ENCODE results near the gene PTPRD. TPM values are rescaled to one million over a fixed set of nuclear protein-coding genes. Genes with fewer than 3 reads are reported as not detected.

Gene PTPRD
- total RNA-seq, 2 donors from 2014 or later = 97.4 to 101 TPM

DNA sequence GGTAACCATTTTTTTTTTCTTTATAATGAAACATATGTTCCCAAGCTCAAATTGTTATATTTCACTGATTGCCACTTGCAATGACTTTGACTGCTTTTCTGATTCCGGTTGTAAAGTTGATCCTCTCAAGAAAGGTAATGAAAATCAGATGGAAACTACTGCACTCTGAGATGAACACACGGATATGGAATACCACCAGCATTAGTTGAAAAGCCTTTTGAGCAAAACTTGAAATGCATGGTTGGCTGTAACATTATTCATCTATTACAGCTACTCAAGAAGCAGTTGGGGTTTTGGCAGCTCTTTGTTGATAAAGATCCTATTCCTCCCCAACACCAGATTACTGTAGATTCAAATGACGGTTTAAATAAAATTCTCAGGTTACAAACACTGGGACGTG lies 2221.7 kb downstream of the PTPRD start:
- Mint-ChIP-seq H3K27ac (no peak overlapping the region), H3K9me3 (no peaks in the 10 kb centered on the region), H3K4me3 (no peak overlapping the region), H3K36me3 (ENCODE audit: low read depth) (no peaks in the 10 kb centered on the region), H3K4me1 (peaks cover 6% of the 10 kb centered on the region), H3K27me3 (ENCODE audit: insufficient read depth) (no peaks in the 10 kb centered on the region)
- WGBS, 2 experiments (ENCODE audit: insufficient coverage in 1 of 2, insufficient read length in 1 of 2) = 92 to 100% methylated on average over 1 to 4 of the region's 4 CpGs
- no peaks in the 10 kb centered on the region for H3K4me1 ChIP-seq (ENCODE audit: control insufficient read depth, insufficient read depth, low read length)
- H3K9me3 ChIP-seq (ENCODE audit: control insufficient read depth, low read length) = no peaks in the 10 kb centered on the region
- H3K4me3 ChIP-seq (ENCODE audit: low read length) = no peak overlapping the region
- no peak overlapping the region for H3K27ac ChIP-seq (ENCODE audit: low read depth, low read length)
- no peak for TF ChIP-seq CTCF (conservative IDR thresholded peaks at IDR 0.05)
- H3K9ac ChIP-seq (ENCODE audit: extremely low read depth, low read length, poor library complexity, severe bottlenecking) = no peak overlapping the region
- no peak for DNase-seq
- H3K27me3 ChIP-seq (ENCODE audit: control insufficient read depth, insufficient read depth, low read length, poor library complexity, severe bottlenecking) = no peaks in the 10 kb centered on the region
- no peaks in the 10 kb centered on the region for H3K36me3 ChIP-seq (ENCODE audit: control insufficient read depth, insufficient read depth, low read length)

GRCh38 chr9:8390571-8390970 lies 2222.2 kb downstream of the PTPRD start:
- Mint-ChIP-seq H3K9me3 (no peaks in the 10 kb centered on the region), H3K27me3 (ENCODE audit: insufficient read depth) (no peaks in the 10 kb centered on the region), H3K36me3 (ENCODE audit: low read depth) (no peaks in the 10 kb centered on the region), H3K27ac (no peak overlapping the region), H3K4me1 (peaks cover 6% of the 10 kb centered on the region), H3K4me3 (no peak overlapping the region)
- Histone ChIP-seq H3K4me1 (ENCODE audit: control insufficient read depth, insufficient read depth, low read length) (no peaks in the 10 kb centered on the region), H3K36me3 (ENCODE audit: control insufficient read depth, insufficient read depth, low read length) (no peaks in the 10 kb centered on the region), H3K9me3 (ENCODE audit: control insufficient read depth, low read length) (no peaks in the 10 kb centered on the region), H3K27ac (ENCODE audit: low read depth, low read length) (no peak overlapping the region), H3K4me3 (ENCODE audit: low read length) (no peak overlapping the region), H3K9ac (ENCODE audit: extremely low read depth, low read length, poor library complexity, severe bottlenecking) (no peak overlapping the region), H3K27me3 (ENCODE audit: control insufficient read depth, insufficient read depth, low read length, poor library complexity, severe bottlenecking) (no peaks in the 10 kb centered on the region)
- no peak for DNase-seq
- TF ChIP-seq CTCF (conservative IDR thresholded peaks at IDR 0.05) = no peak

- no peaks in the 10 kb centered on the region for H3K9me3 Mint-ChIP-seq
- Histone ChIP-seq H3K9ac (ENCODE audit: extremely low read depth, low read length, poor library complexity, severe bottlenecking) (no peak overlapping the region), H3K27ac (ENCODE audit: low read depth, low read length) (no peak overlapping the region), H3K4me3 (ENCODE audit: low read length) (no peak overlapping the region), H3K4me1 (ENCODE audit: control insufficient read depth, insufficient read depth, low read length) (no peaks in the 10 kb centered on the region), H3K36me3 (ENCODE audit: control insufficient read depth, insufficient read depth, low read length) (no peaks in the 10 kb centered on the region), H3K9me3 (ENCODE audit: control insufficient read depth, low read length) (no peaks in the 10 kb centered on the region), H3K27me3 (ENCODE audit: control insufficient read depth, insufficient read depth, low read length, poor library complexity, severe bottlenecking) (no peaks in the 10 kb centered on the region)
- TF ChIP-seq CTCF (conservative IDR thresholded peaks at IDR 0.05) = no peak
- H3K4me1 Mint-ChIP-seq = peaks cover 6% of the 10 kb centered on the region
- H3K27ac Mint-ChIP-seq = no peak overlapping the region
- WGBS, 2 experiments (ENCODE audit: insufficient coverage in 1 of 2, insufficient read length in 1 of 2) = 94 to 96% methylated on average over 3 of the region's 3 CpGs
- no peak for DNase-seq
- H3K27me3 Mint-ChIP-seq (ENCODE audit: insufficient read depth) = no peaks in the 10 kb centered on the region
- no peaks in the 10 kb centered on the region for H3K36me3 Mint-ChIP-seq (ENCODE audit: low read depth)
- H3K4me3 Mint-ChIP-seq = no peak overlapping the region
These were observed 2223.3 kb downstream of the PTPRD start for GRCh38 chr9:8389531-8389930.

Data from endodermal cell (in vitro differentiated cells).